Measurements from ENCODE around the gene COL6A5. TPM values are rescaled to one million over a fixed set of nuclear protein-coding genes. Genes with fewer than 3 reads are reported as not detected.
"Not testable (repeated sequence)": the region's sequence is repeated elsewhere in the genome, so short reads cannot be mapped to it uniquely, and the experiment has no call there.

Gene COL6A5
- total RNA-seq, 4 donors from 2014 or later, result 0.11 TPM; not detected in 3

GRCh38 chr3:130342821-130343661 is 2.4 kb upstream of the COL6A5 start:
- H3K4me1 ChIP-seq, result no peaks in the 10 kb centered on the region
- intact Hi-C loops (cut with DNase I), result no loop called here
- H3K27me3 ChIP-seq, result no peaks in the 10 kb centered on the region
- WGBS, 2 donors, result 77 to 78% methylated on average over 7 of the region's 7 CpGs
- no peaks in the 10 kb centered on the region for H3K36me3 ChIP-seq
- DNase-seq, result no peak
- H3K9me3 ChIP-seq, result no peaks in the 10 kb centered on the region
- no peak for TF ChIP-seq CTCF (IDR thresholded peaks at IDR 0.05)
- no peak for TF ChIP-seq POLR2A (IDR thresholded peaks at IDR 0.05)
- no peak overlapping the region for H3K4me3 ChIP-seq (replicated peaks in 1 of 3)
- H3K27ac ChIP-seq, result no peak overlapping the region

- H3K9me3 ChIP-seq; H3K27me3 ChIP-seq; DNase-seq; intact Hi-C loops (cut with DNase I); H3K4me3 ChIP-seq (replicated peaks in 1 of 3); H3K4me1 ChIP-seq; H3K27ac ChIP-seq; H3K36me3 ChIP-seq: not testable (repeated sequence)
- WGBS, 2 donors, result 94 to 95% methylated on average over 2 of the region's 2 CpGs
Measured at GRCh38 chr3:130348258-130348657, 2.8 kb downstream of the COL6A5 start.

DNA sequence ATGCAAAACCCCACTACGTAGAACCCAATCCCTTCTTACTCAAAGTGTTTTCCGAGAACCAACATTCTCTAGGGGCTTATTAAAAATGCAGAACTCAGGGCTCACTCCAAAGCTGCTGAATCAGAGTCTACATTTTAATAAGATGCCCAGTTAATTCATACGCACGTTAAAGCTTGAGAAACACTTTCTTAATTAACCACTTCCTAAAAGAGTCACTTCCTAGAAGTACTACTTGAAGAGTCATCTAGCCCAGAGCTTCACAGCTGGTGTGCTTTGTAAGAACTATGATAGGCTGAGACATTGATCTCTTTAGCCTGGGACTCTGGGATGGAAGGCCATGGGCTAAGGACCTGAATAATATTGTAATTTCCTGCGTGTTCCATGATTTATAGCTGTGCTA is 9.0 kb downstream of the COL6A5 start:
- 64 to 70% methylated on average over 5 of the region's 5 CpGs for WGBS, 2 donors
- Histone ChIP-seq H3K9me3 (no peaks in the 10 kb centered on the region), H3K36me3 (no peaks in the 10 kb centered on the region), H3K27ac (no peak overlapping the region), H3K4me3 (replicated peaks in 1 of 3) (no peak overlapping the region), H3K4me1 (no peaks in the 10 kb centered on the region), H3K27me3 (no peaks in the 10 kb centered on the region)
- TF ChIP-seq POLR2A (IDR thresholded peaks at IDR 0.05) (no peak), CTCF (IDR thresholded peaks at IDR 0.05) (no peak)
- no peak for DNase-seq
- intact Hi-C loops (cut with DNase I), result no loop called here

DNA sequence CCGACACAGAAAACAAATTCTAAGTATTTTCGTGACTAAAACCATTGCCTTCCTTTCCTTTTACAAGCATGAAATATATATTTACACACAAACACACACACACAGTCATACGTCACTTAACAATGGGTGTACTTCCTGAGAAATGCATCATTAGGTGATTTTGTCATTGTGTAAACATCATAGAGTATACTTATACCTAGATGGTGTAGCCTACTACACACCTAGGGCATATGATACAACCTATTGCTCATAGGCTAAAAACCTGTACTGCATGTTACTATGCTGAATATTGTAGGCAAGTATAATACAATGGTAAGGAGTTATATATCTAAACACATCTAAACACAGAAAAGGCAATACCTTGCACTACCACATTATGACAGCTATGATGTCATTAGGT is 28.6 kb downstream of the COL6A5 start:
- Histone ChIP-seq H3K9me3 (no peaks in the 10 kb centered on the region), H3K4me3 (replicated peaks in 1 of 3) (no peak overlapping the region), H3K27me3 (no peaks in the 10 kb centered on the region), H3K36me3 (no peaks in the 10 kb centered on the region), H3K4me1 (no peaks in the 10 kb centered on the region), H3K27ac (no peak overlapping the region)
- WGBS, 2 donors, result 87% methylated on average over 3 of the region's 3 CpGs
- DNase-seq, result no peak
- TF ChIP-seq POLR2A (IDR thresholded peaks at IDR 0.05) (no peak), CTCF (IDR thresholded peaks at IDR 0.05) (no peak)
- intact Hi-C loops (cut with DNase I), result no loop called here

DNA sequence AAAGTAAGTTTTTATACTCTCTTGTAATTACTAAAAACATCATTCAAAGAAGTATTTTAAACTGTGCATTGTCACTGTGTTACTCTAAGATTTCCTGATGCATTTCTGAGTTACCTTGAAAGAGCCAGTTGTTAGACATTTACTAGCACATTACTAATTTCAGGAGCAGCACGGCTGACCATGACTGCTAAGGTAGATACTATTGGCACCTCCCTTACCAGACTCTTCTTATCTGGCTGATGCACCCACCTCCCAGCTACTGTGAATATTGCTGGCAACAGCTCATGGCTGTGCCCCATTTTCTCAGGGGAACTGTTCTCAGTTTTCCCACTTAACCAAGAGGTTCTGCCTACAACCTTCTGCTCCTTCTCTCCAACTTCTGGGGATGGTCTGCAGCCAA is 29.4 kb downstream of the COL6A5 start:
- H3K4me3 ChIP-seq (replicated peaks in 1 of 3), result no peak overlapping the region
- H3K36me3 ChIP-seq, result no peaks in the 10 kb centered on the region
- DNase-seq, result no peak
- no peaks in the 10 kb centered on the region for H3K9me3 ChIP-seq
- H3K4me1 ChIP-seq, result no peaks in the 10 kb centered on the region
- intact Hi-C loops (cut with DNase I), result no loop called here
- no peaks in the 10 kb centered on the region for H3K27me3 ChIP-seq
- WGBS, 2 donors, result 82 to 92% methylated on average over 1 of the region's 1 CpG
- no peak overlapping the region for H3K27ac ChIP-seq
- TF ChIP-seq CTCF (IDR thresholded peaks at IDR 0.05) (no peak), POLR2A (IDR thresholded peaks at IDR 0.05) (no peak)

All from thyroid gland (tissue), 4 donors.